AG10803 (cell line): ENCODE results near the gene INPP5A.

Experiments used
- DNase-seq: peaks from one replicate; pipeline ENCODE4 v3.0.0; 2010; ENCODE audit warnings: low read depth
- H3K4me3 ChIP-seq: 2 replicates; pipeline ENCODE4 v1.5.1; 2011; ENCODE audit warnings: mild to moderate bottlenecking, low read length, control low read depth
- TF ChIP-seq, protein P1 (sequence below): conservative IDR thresholded peaks from 2 replicates; pipeline ENCODE4 v1.5.1; 2011; ENCODE audit warnings: mild to moderate bottlenecking, low read length, control low read depth, inconsistent platforms

INPP5A gene

GRCh38 chr10:132506711-132507408 is 30.7 kb upstream of the INPP5A start:
- TF ChIP-seq, protein P1, sequence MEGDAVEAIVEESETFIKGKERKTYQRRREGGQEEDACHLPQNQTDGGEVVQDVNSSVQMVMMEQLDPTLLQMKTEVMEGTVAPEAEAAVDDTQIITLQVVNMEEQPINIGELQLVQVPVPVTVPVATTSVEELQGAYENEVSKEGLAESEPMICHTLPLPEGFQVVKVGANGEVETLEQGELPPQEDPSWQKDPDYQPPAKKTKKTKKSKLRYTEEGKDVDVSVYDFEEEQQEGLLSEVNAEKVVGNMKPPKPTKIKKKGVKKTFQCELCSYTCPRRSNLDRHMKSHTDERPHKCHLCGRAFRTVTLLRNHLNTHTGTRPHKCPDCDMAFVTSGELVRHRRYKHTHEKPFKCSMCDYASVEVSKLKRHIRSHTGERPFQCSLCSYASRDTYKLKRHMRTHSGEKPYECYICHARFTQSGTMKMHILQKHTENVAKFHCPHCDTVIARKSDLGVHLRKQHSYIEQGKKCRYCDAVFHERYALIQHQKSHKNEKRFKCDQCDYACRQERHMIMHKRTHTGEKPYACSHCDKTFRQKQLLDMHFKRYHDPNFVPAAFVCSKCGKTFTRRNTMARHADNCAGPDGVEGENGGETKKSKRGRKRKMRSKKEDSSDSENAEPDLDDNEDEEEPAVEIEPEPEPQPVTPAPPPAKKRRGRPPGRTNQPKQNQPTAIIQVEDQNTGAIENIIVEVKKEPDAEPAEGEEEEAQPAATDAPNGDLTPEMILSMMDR: no peak
- DNase-seq: peak; percentile 89
- no peak overlapping the region for H3K4me3 ChIP-seq

DNA sequence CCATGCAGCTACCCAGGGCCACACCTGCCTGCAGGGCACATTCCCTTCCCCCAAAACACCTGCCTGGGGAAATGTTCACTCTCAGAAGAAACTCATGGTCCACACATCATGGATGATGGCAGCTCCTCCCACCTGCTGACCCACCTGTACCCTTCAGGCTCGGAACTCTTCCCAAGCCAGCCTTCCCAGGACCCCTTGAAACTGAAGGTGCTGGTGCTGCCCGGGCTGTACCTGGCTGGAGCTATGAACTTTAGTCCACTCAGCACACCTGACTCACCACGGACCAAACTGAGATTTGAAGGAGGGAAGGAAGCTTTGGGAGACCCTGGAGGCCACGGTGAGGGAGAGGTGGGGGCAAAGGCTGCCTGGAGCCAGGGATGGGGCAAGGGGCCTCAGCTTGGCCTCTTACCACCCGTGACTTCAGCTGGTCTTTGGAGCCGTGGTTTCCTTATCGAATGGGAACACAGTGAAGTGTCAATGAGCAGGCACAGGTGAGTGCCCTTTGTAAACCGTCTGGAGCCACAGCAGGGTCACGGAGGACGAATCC is 30.1 kb upstream of the INPP5A start:
- DNase-seq: no peak
- TF ChIP-seq, protein P1: no peak
- H3K4me3 ChIP-seq: no peak overlapping the region

GRCh38 chr10:132507956-132508490 is 29.6 kb upstream of the INPP5A start:
- no peak for DNase-seq
- TF ChIP-seq, protein P1: no peak
- no peak overlapping the region for H3K4me3 ChIP-seq

GRCh38 chr10:132508581-132509443 is 28.8 kb upstream of the INPP5A start:
- no peak overlapping the region for H3K4me3 ChIP-seq
- TF ChIP-seq, protein P1: peak; percentile 29
- peak; percentile 45 for DNase-seq

- no peak for DNase-seq
Measured at GRCh38 chr10:132509506-132510173, 27.9 kb upstream of the INPP5A start.

DNA sequence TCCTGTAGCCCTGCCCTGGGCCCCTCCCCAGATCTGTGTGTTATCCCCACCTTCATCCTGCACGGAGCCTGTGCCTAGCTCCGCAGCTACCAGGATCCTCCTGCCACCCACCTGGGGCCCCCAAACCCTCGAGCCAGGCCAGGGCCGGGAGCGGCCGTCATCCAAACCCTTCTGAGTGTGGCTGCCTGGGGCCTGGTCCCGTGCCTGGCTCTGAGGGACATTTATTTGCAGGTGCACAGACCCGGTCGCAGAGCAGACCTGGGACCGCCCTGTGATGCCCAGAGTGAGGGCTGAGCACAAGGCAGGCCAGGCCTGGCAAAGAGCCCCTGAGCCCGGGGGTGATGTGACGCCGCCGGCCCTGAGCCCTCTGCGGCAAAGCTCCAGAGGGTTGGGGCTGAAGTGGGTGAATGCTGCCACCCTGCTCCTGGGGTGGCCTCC is 27.4 kb upstream of the INPP5A start:
- no peak for DNase-seq
- TF ChIP-seq, protein P1: no peak
- no peak overlapping the region for H3K4me3 ChIP-seq

More at GRCh38 chr10:132509506-132510173, 27.9 kb upstream of the INPP5A start:
- TF ChIP-seq, protein P1: no peak
- H3K4me3 ChIP-seq: no peak overlapping the region
